Lower lobe of right lung (tissue), 2 donors: ENCODE measurements around the gene TMEM91. TPM values are rescaled to one million over a fixed set of nuclear protein-coding genes. Genes with fewer than 3 reads are reported as not detected.

Source experiments
- ATAC-seq, 2 donors: fragments of 200-7000 bp; cut with Tn5 transposase; one replicate each; pipeline ENCODE4 v1.9.1; 2020 to 2022; ENCODE audit warnings: mild to moderate bottlenecking in 2 of 2, moderate library complexity in 2 of 2
- DNase-seq: peaks from one replicate; pipeline ENCODE4 v3.0.0-alpha.2; 2020
- H3K27ac ChIP-seq: fragments of 200-600 bp; one replicate; pipeline ENCODE4 v1.8.0; 2022
- H3K27me3 ChIP-seq: fragments of 200-600 bp; one replicate; pipeline ENCODE4 v1.8.0; 2022; ENCODE audit warnings: low read depth
- H3K36me3 ChIP-seq: fragments of 200-600 bp; one replicate; pipeline ENCODE4 v1.8.0; 2022; ENCODE audit warnings: mild to moderate bottlenecking
- H3K4me1 ChIP-seq: fragments of 200-600 bp; one replicate; pipeline ENCODE4 v1.8.0; 2022
- H3K4me3 ChIP-seq: fragments of 200-600 bp; one replicate; pipeline ENCODE4 v1.8.0; 2022; ENCODE audit warnings: mild to moderate bottlenecking
- H3K9me3 ChIP-seq: fragments of 200-600 bp; one replicate; pipeline ENCODE4 v1.8.0; 2022
- CTCF ChIP-seq: fragments of 200-600 bp; IDR thresholded peaks from one replicate; pipeline ENCODE4 v1.8.0; 2022; ENCODE audit warnings: antibody characterized with exemption, mild to moderate bottlenecking
- intact Hi-C: fragments of 100-400 bp; cut with DNase I; formaldehyde crosslinking; loops from one replicate; pipeline ENCODE4 v1.11.0; 2022
- total RNA-seq: library from RNA; stranded (reverse); fragmentation: NEBNext Ultra II Directional; extraction: Animal tissue kit (Norgen Biotek cat#: 25700); gene quantifications from one replicate; pipeline ENCODE4 v1.2.1, GENCODE V29; 2021
- donor health status: DM: no; HTN: yes; CAD: no; lungs with severe emphysema.

Gene TMEM91
- total RNA-seq, 1 donor from 2014 or later = 29.8 TPM

GRCh38 chr19:41391618-41392017, 15.3 kb downstream of the TMEM91 start:
- H3K36me3 ChIP-seq = peaks cover 49% of the 10 kb centered on the region
- no peak for TF ChIP-seq CTCF
- H3K9me3 ChIP-seq = no peaks in the 10 kb centered on the region
- H3K27me3 ChIP-seq = no peaks in the 10 kb centered on the region
- intact Hi-C loops = no loop called here
- DNase-seq (no peak), ATAC-seq (no peak)
- H3K27ac ChIP-seq = no peak overlapping the region
- H3K4me3 ChIP-seq = no peak overlapping the region
- peaks cover 10% of the 10 kb centered on the region for H3K4me1 ChIP-seq

DNA sequence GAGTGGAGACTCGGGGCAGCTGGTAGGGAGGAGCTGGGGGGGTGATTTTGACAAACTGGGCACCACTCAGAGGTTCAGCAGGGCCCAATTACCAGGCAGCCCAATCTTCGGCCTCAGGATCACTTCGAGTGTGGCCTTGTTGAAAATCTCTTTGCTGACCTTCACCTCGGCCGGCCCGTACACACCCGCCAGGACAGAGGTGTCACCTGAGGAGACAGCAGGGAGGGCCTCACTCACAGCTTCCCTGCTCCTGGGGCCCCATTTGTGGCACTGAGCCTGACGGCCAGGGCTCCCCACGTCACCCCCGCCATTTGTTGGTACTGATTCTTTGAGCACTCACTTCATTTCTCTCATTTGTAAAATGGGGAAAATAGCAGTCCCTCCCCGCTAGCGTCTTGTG, 16.4 kb downstream of the TMEM91 start:
- peaks cover 15% of the 10 kb centered on the region for H3K4me1 ChIP-seq

GRCh38 chr19:41395355-41395754, 19.0 kb downstream of the TMEM91 start:
- no peak for ATAC-seq
- Histone ChIP-seq H3K9me3 (no peaks in the 10 kb centered on the region), H3K4me3 (no peak overlapping the region), H3K27me3 (no peaks in the 10 kb centered on the region), H3K36me3 (peaks cover 17% of the 10 kb centered on the region), H3K27ac (no peak overlapping the region), H3K4me1 (peaks cover 31% of the 10 kb centered on the region)
- DNase-seq = no peak
- no peak for TF ChIP-seq CTCF
- intact Hi-C loops = no loop called here

More for the DNA sequence above, 16.4 kb downstream of the TMEM91 start:
- DNase-seq (no peak), ATAC-seq (no peak)
- intact Hi-C loops = no loop called here
- no peak overlapping the region for H3K27ac ChIP-seq
- no peaks in the 10 kb centered on the region for H3K27me3 ChIP-seq
- peaks cover 40% of the 10 kb centered on the region for H3K36me3 ChIP-seq
- no peaks in the 10 kb centered on the region for H3K9me3 ChIP-seq
- no peak overlapping the region for H3K4me3 ChIP-seq
- no peak for TF ChIP-seq CTCF

GRCh38 chr19:41397086-41398049, 21.0 kb downstream of the TMEM91 start, which contains the start of the genes BCKDHA and EXOSC5:
TSS of gene BCKDHA (plus strand) at chr19:41397818. CDS start at chr19:41397828, 10 bp downstream.
TSS of gene EXOSC5 (minus strand) at chr19:41397359. CDS start at chr19:41397328, 31 bp downstream.
- no peaks in the 10 kb centered on the region for H3K9me3 ChIP-seq
- H3K27ac ChIP-seq = peak within 1 kb of the TSS; percentile 95
- DNase-seq = peak; percentile 100
- ATAC-seq = peak; percentile 99 to 100
- peak within 1 kb of the TSS; percentile 76 for H3K4me3 ChIP-seq
- peaks cover 8% of the 10 kb centered on the region for H3K36me3 ChIP-seq
- TF ChIP-seq CTCF = no peak
- intact Hi-C loops = no loop called here
- H3K4me1 ChIP-seq = peaks cover 35% of the 10 kb centered on the region
- no peaks in the 10 kb centered on the region for H3K27me3 ChIP-seq

DNA sequence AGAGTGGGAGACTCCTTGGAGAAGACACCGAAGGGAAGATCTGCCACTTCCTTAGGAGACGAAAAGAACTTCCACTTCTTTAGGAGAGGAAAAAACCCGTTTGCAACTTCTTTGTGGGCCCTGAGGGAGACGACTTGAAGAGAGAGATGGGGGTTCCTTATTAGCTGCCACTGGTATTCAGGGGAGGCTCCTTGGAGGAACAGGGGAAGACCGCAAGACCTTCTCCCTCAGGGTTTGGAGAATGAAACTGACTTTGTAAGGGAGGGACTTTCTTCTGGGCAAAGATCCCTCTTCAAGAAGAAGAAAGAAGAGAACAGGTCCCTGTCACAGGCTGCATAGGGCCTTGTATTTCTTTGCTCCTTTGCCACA, 21.7 kb downstream of the TMEM91 start:
- no peak for TF ChIP-seq CTCF
- no peaks in the 10 kb centered on the region for H3K9me3 ChIP-seq
- peaks cover 15% of the 10 kb centered on the region for H3K36me3 ChIP-seq
- H3K27ac ChIP-seq = peak overlapping the region; percentile 95
- H3K4me3 ChIP-seq = peak overlapping the region; percentile 76
- intact Hi-C loops = no loop called here
- ATAC-seq (no peak), DNase-seq (no peak)
- H3K27me3 ChIP-seq = no peaks in the 10 kb centered on the region
- H3K4me1 ChIP-seq = peaks cover 35% of the 10 kb centered on the region
